ENCODE measurements around the gene PADI4.

PADI4 gene

DNA sequence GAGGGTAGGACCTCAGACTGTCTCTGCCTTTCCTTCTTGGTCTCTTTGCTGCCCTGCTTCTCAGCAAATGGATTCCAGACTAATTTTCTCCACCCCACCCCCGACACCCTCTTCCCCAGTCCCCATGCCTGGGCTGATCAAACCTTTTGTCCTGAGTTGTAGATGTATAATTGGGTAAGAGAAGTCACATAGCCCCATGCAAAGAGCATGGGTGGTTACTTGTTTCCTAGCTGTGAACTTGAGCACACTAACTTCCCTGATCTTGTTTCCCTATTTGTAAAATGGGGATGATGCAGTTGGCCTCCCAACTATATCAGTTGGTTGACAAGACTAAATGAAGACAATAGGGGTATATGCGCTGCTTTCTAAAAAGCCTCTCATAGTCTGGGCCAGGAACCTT, 73.2 kb downstream of the PADI4 start:
- TF ChIP-seq POU2F2 (IDR thresholded peaks at IDR 0.05; ENCODE audit: low read depth, low read length) = no peak
- no peak for TF ChIP-seq PAX5 (IDR thresholded peaks at IDR 0.05; ENCODE audit: insufficient read depth, low read length, severe bottlenecking)
- no peak for TF ChIP-seq POLR2AphosphoS5 (IDR thresholded peaks at IDR 0.05; ENCODE audit: low read depth, low read length)
- TF ChIP-seq TAF1 (IDR thresholded peaks at IDR 0.05; ENCODE audit: low read depth, low read length) = no peak
- TF ChIP-seq SPI1 (IDR thresholded peaks at IDR 0.05; ENCODE audit: low read depth, low read length) = no peak
- no peak for TF ChIP-seq POLR2A (IDR thresholded peaks at IDR 0.05; ENCODE audit: low read depth, low read length)

GRCh38 chr1:17392199-17392740, 84.3 kb downstream of the PADI4 start:
- no peak for TF ChIP-seq POLR2A (IDR thresholded peaks at IDR 0.05; ENCODE audit: low read depth, low read length)
- FAIRE-seq (no peak), DNase-seq (ENCODE audit: insufficient read length, low spot score) (no peak)

More for the DNA sequence above, 73.2 kb downstream of the PADI4 start:
- no peak for FAIRE-seq
- DNase-seq (ENCODE audit: insufficient read length, low spot score) = no peak

- FAIRE-seq = no peak
- TF ChIP-seq PAX5 (IDR thresholded peaks at IDR 0.05; ENCODE audit: insufficient read depth, low read length, severe bottlenecking) = no peak
- DNase-seq (ENCODE audit: insufficient read length, low spot score) = no peak
Observed at GRCh38 chr1:17393230-17393629, 85.2 kb downstream of the PADI4 start.

- FAIRE-seq (no peak), DNase-seq (ENCODE audit: insufficient read length, low spot score) (no peak)
- TF ChIP-seq POU2F2 (IDR thresholded peaks at IDR 0.05; ENCODE audit: low read depth, low read length) (no peak), TAF1 (IDR thresholded peaks at IDR 0.05; ENCODE audit: low read depth, low read length) (no peak), POLR2A (IDR thresholded peaks at IDR 0.05; ENCODE audit: low read depth, low read length) (no peak), PAX5 (IDR thresholded peaks at IDR 0.05; ENCODE audit: insufficient read depth, low read length, severe bottlenecking) (no peak), POLR2AphosphoS5 (IDR thresholded peaks at IDR 0.05; ENCODE audit: low read depth, low read length) (no peak), SPI1 (IDR thresholded peaks at IDR 0.05; ENCODE audit: low read depth, low read length) (no peak)
Observed at GRCh38 chr1:17397910-17398695, 90.1 kb downstream of the PADI4 start.

- FAIRE-seq (no peak), DNase-seq (ENCODE audit: insufficient read length, low spot score) (no peak)
- TF ChIP-seq SPI1 (IDR thresholded peaks at IDR 0.05; ENCODE audit: low read depth, low read length) (no peak), TAF1 (IDR thresholded peaks at IDR 0.05; ENCODE audit: low read depth, low read length) (no peak), POLR2A (IDR thresholded peaks at IDR 0.05; ENCODE audit: low read depth, low read length) (no peak), PAX5 (IDR thresholded peaks at IDR 0.05; ENCODE audit: insufficient read depth, low read length, severe bottlenecking) (no peak), POU2F2 (IDR thresholded peaks at IDR 0.05; ENCODE audit: low read depth, low read length) (no peak), POLR2AphosphoS5 (IDR thresholded peaks at IDR 0.05; ENCODE audit: low read depth, low read length) (no peak)
Observed at GRCh38 chr1:17400725-17401341, 92.8 kb downstream of the PADI4 start.

DNA sequence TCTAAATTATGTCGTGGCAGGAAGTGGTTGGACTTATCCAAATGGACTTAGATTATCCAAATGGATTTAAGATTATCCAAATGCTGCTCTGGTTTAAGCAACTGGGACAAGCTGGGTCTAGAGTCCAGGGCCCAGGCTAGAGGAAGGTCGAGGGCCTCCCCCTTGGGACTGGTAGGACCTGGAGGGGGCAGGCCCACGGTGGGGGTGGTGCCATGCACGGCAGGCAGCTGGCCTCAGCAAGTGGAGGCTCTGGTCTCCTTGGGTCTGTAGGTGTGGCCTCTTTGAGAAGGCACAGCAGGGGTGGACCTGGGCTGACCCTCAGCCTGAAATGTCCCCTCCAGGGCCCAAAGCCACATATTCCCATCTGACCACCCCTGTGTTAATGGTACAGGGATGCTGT, 93.8 kb downstream of the PADI4 start:
- DNase-seq (ENCODE audit: insufficient read length, low spot score) (no peak), FAIRE-seq (no peak)
- TF ChIP-seq SPI1 (IDR thresholded peaks at IDR 0.05; ENCODE audit: low read depth, low read length) = no peak

- no peak for DNase-seq (ENCODE audit: insufficient read length, low spot score)
- no peak for FAIRE-seq
- TF ChIP-seq POLR2AphosphoS5 (IDR thresholded peaks at IDR 0.05; ENCODE audit: low read depth, low read length) = no peak
- TF ChIP-seq POLR2A (IDR thresholded peaks at IDR 0.05; ENCODE audit: low read depth, low read length) = no peak
- TF ChIP-seq POU2F2 (IDR thresholded peaks at IDR 0.05; ENCODE audit: low read depth, low read length) = no peak
- no peak for TF ChIP-seq SPI1 (IDR thresholded peaks at IDR 0.05; ENCODE audit: low read depth, low read length)
- TF ChIP-seq PAX5 (IDR thresholded peaks at IDR 0.05; ENCODE audit: insufficient read depth, low read length, severe bottlenecking) = no peak
- no peak for TF ChIP-seq TAF1 (IDR thresholded peaks at IDR 0.05; ENCODE audit: low read depth, low read length)
Observed at GRCh38 chr1:17403081-17403480, 95.1 kb downstream of the PADI4 start.

- DNase-seq (ENCODE audit: insufficient read length, low spot score) = no peak
- TF ChIP-seq POLR2AphosphoS5 (IDR thresholded peaks at IDR 0.05; ENCODE audit: low read depth, low read length) = no peak
- no peak for TF ChIP-seq SPI1 (IDR thresholded peaks at IDR 0.05; ENCODE audit: low read depth, low read length)
- no peak for TF ChIP-seq PAX5 (IDR thresholded peaks at IDR 0.05; ENCODE audit: insufficient read depth, low read length, severe bottlenecking)
- TF ChIP-seq POLR2A (IDR thresholded peaks at IDR 0.05; ENCODE audit: low read depth, low read length) = no peak
- TF ChIP-seq POU2F2 (IDR thresholded peaks at IDR 0.05; ENCODE audit: low read depth, low read length) = no peak
- no peak for TF ChIP-seq TAF1 (IDR thresholded peaks at IDR 0.05; ENCODE audit: low read depth, low read length)
- FAIRE-seq = no peak
Observed at GRCh38 chr1:17404034-17404684, 96.2 kb downstream of the PADI4 start.

DNA sequence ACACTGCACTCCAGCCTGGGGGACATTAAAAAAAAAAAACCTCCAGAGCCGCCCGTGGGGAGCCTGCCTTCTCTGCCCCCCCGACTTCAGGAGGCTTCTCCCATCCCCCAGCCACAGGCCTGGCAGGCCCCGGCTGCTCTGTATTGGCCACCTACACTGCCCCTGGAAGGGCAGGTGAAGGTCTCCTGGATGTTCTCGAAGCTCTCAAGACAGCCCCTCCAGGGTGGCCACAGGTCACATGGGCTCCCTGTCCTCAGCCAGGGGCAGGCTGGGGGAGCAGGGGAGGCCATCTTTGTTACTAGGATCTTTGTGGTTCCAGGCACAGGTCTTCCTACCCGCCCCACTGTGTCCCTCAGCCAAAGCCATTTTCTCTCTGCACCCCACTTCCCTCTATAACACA, 96.8 kb downstream of the PADI4 start:
- TF ChIP-seq SPI1 (IDR thresholded peaks at IDR 0.05; ENCODE audit: low read depth, low read length) = no peak
- no peak for TF ChIP-seq PAX5 (IDR thresholded peaks at IDR 0.05; ENCODE audit: insufficient read depth, low read length, severe bottlenecking)
- TF ChIP-seq POU2F2 (IDR thresholded peaks at IDR 0.05; ENCODE audit: low read depth, low read length) = no peak
- TF ChIP-seq POLR2AphosphoS5 (IDR thresholded peaks at IDR 0.05; ENCODE audit: low read depth, low read length) = no peak
- TF ChIP-seq POLR2A (IDR thresholded peaks at IDR 0.05; ENCODE audit: low read depth, low read length) = no peak
- no peak for TF ChIP-seq TAF1 (IDR thresholded peaks at IDR 0.05; ENCODE audit: low read depth, low read length)
- DNase-seq (ENCODE audit: insufficient read length, low spot score) (no peak), FAIRE-seq (no peak)

All from GM12891 (cell line).